ENCODE data around the gene TEX261. TPM values are rescaled to one million over a fixed set of nuclear protein-coding genes. Genes with fewer than 3 reads are reported as not detected.

The TEX261 gene
- total and polyA plus RNA-seq, 2 donors (not counting 3 experiments of a cell fraction or from before 2014, with no cell fraction given) = 71.2 to 98.1 TPM

- Histone ChIP-seq H3K4me3 (replicated peaks in 1 of 3; ENCODE audit: insufficient read depth in 1 of 3, low read depth in 1 of 3, low read length in 3 of 3) (no peak overlapping the region), H3K36me3 (ENCODE audit: control insufficient read depth in 2 of 2, extremely low read depth in 1 of 2, insufficient read depth in 2 of 2, low read length in 2 of 2) (peaks cover 3 to 6% of the 10 kb centered on the region in 2 experiments), H3K27ac (ENCODE audit: insufficient read depth, low read depth, low read length) (no peak overlapping the region), H3K27me3 (ENCODE audit: control insufficient read depth in 2 of 2, insufficient read depth in 2 of 2, low read length in 2 of 2) (no peaks in the 10 kb centered on the region), H3K9me3 (replicated peaks; ENCODE audit: control insufficient read depth, insufficient read depth, low read length) (no peaks in the 10 kb centered on the region), H3K79me2 (ENCODE audit: control insufficient read depth, insufficient read depth, low read length) (no peaks in the 10 kb centered on the region), H2AFZ (ENCODE audit: low read depth, low read length) (no peak overlapping the region), H4K20me1 (replicated peaks; ENCODE audit: control insufficient read depth, extremely low read depth, insufficient read depth, low read length) (no peaks in the 10 kb centered on the region), H3K9me1 (replicated peaks; ENCODE audit: control insufficient read depth, extremely low read depth, insufficient read depth, low read length) (no peaks in the 10 kb centered on the region), H3K4me1 (ENCODE audit: control insufficient read depth, extremely low read depth, insufficient read depth, low read length) (peaks cover 4% of the 10 kb centered on the region), H3K4me2 (ENCODE audit: insufficient read depth, low read length) (no peak overlapping the region), H3K9ac (replicated peaks; ENCODE audit: extremely low read depth, insufficient read depth, low read length) (no peak overlapping the region)
- no peak for DNase-seq (ENCODE audit: low read depth, low spot score)
- no peak for FAIRE-seq
- BruUV-seq (replicated peaks) = no TSS peak
- dilution Hi-C loops (cut with MboI; ENCODE audit: extremely low pct_ligation_motif_present, low sequenced_read_pairs) (no loop called here), intact Hi-C loops (cut with micrococcal nuclease) (no loop called here)
- CTCF ChIA-PET = interaction anchor here (2.1 to 4.2 kb wide), 4 partner anchors 18 to 35 kb away, joined by 11 to 52 read pairs (median 28); no protein-coding TSS in a partner anchor
- TF ChIP-seq MYC (IDR thresholded peaks at IDR 0.05; ENCODE audit: low read depth, low read length) = no peak
- no peak for TF ChIP-seq FOS (IDR thresholded peaks at IDR 0.05; ENCODE audit: borderline replicate concordance, insufficient read depth, low read length)
- TF ChIP-seq MAX (IDR thresholded peaks at IDR 0.05; ENCODE audit: insufficient read depth, insufficient read length) = no peak
- TF ChIP-seq GATA2 (IDR thresholded peaks at IDR 0.05; ENCODE audit: insufficient read depth, insufficient read length, low read depth, low read length) = no peak
- no peak for TF ChIP-seq POLR2AphosphoS5 (IDR thresholded peaks at IDR 0.05; ENCODE audit: insufficient read depth, low read depth, low read length)
- TF ChIP-seq CTCF (IDR thresholded peaks at IDR 0.05; ENCODE audit: extremely low read depth in 1 of 2, insufficient read depth in 1 of 2, low read depth in 1 of 2, low read length in 2 of 2) = no peak
- TF ChIP-seq POLR2A (IDR thresholded peaks at IDR 0.05; ENCODE audit: low read depth, low read length) = no peak
- TF ChIP-seq EZH2 (IDR thresholded peaks at IDR 0.05; ENCODE audit: borderline replicate concordance, low read depth, low read length, severe bottlenecking) = no peak
- no peak for TF ChIP-seq JUN (IDR thresholded peaks at IDR 0.05; ENCODE audit: borderline replicate concordance, insufficient read depth, insufficient read length, low read depth)
- POLR2A ChIA-PET = no interaction called here
Measured at GRCh38 chr2:70982971-70983370, 11.7 kb downstream of the TEX261 start.

Measured in endothelial cell of umbilical vein (primary cell).